Fibroblast of pulmonary artery (primary cell): Measurements from ENCODE around the gene ZMIZ1.

ENCODE experiments used
- DNase-seq: peaks from one replicate; pipeline ENCODE4 v3.0.0-alpha.2; 2010; ENCODE audit warnings: low read depth
- H3K4me3 ChIP-seq: replicated peaks from 2 replicates; pipeline ENCODE4 v1.5.1; 2011; ENCODE audit warnings: low read depth, mild to moderate bottlenecking, control low read depth, low read length, moderate library complexity
- TF ChIP-seq, protein P1 (sequence below): IDR thresholded peaks from 2 replicates; pipeline ENCODE4 v1.5.1; 2011; ENCODE audit warnings: mild to moderate bottlenecking, control low read depth, low read length, inconsistent platforms; ENCODE audit errors: missing control alignments

ZMIZ1 gene

GRCh38 chr10:79253704-79254103, 184.9 kb downstream of the ZMIZ1 start:
- DNase-seq = no peak
- TF ChIP-seq, protein P1, sequence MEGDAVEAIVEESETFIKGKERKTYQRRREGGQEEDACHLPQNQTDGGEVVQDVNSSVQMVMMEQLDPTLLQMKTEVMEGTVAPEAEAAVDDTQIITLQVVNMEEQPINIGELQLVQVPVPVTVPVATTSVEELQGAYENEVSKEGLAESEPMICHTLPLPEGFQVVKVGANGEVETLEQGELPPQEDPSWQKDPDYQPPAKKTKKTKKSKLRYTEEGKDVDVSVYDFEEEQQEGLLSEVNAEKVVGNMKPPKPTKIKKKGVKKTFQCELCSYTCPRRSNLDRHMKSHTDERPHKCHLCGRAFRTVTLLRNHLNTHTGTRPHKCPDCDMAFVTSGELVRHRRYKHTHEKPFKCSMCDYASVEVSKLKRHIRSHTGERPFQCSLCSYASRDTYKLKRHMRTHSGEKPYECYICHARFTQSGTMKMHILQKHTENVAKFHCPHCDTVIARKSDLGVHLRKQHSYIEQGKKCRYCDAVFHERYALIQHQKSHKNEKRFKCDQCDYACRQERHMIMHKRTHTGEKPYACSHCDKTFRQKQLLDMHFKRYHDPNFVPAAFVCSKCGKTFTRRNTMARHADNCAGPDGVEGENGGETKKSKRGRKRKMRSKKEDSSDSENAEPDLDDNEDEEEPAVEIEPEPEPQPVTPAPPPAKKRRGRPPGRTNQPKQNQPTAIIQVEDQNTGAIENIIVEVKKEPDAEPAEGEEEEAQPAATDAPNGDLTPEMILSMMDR = no peak
- H3K4me3 ChIP-seq = no peak overlapping the region

GRCh38 chr10:79254333-79255006, 185.7 kb downstream of the ZMIZ1 start:
- no peak overlapping the region for H3K4me3 ChIP-seq
- DNase-seq = no peak
- TF ChIP-seq, protein P1 = no peak

DNA sequence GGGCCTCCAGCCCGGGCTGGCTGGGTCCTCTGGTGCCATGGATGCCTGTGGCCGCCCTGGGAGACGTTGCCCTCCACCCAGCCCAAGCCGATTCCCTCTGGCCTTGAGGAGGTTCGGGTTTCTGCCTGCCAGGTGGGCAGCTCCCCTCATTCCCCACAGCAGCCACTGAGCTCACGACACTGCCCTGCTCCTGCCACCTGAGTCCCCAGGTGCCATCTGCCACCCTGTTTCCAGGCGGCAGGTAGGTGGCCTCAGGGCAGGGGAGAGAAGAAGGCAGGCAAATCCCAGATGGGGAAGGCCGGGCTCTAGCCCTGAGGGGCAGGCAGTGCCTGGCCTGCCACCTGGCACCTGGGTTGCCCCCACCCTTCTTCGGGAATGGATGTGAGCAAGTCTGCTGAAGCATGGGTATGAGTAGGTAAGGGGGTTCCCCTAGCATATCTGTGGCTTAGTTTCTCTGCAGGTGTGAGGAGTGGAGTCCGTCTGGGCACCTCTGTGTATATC, 186.3 kb downstream of the ZMIZ1 start:
- TF ChIP-seq, protein P1 = no peak
- no peak for DNase-seq
- H3K4me3 ChIP-seq = no peak overlapping the region

GRCh38 chr10:79256264-79256806, 187.6 kb downstream of the ZMIZ1 start:
- TF ChIP-seq, protein P1 = no peak
- DNase-seq = no peak

GRCh38 chr10:79258894-79259293, 190.1 kb downstream of the ZMIZ1 start:
- TF ChIP-seq, protein P1 = no peak
- H3K4me3 ChIP-seq = no peak overlapping the region
- DNase-seq = no peak

More at GRCh38 chr10:79256264-79256806, 187.6 kb downstream of the ZMIZ1 start:
- no peak overlapping the region for H3K4me3 ChIP-seq

DNA sequence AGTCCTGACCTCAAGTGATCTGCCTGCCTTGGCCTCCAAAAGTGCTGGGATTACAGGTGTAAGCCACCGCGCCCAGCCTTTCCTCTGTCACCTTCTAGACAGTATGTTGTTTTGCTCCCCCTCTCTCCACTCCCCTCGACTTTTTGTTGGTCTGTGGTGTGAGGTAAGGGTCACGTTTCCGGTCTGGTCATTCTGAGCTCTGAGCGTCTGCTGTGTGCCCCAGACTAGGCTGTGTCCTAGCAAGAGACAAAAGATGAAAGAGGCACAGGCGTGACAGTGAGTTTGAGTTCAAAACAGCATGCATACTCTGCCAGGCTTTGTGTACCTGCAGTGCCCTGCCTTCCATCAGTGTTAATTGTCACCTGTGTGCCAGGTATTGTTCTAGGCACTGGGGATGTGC, 191.1 kb downstream of the ZMIZ1 start:
- no peak for DNase-seq

More for the DNA sequence above, 191.1 kb downstream of the ZMIZ1 start:
- TF ChIP-seq, protein P1 = no peak
- no peak overlapping the region for H3K4me3 ChIP-seq
